GM19467 (cell line): ENCODE measurements around the gene NBPF11.
"Not testable (repeated sequence)": the region's sequence is repeated elsewhere in the genome, so short reads cannot be mapped to it uniquely, and the experiment has no call there.

Experiments used
- ATAC-seq: cut with Tn5 transposase; IDR thresholded peaks from one replicate; pipeline ENCODE4 v1.9.1; 2021; ENCODE audit warnings: mild to moderate bottlenecking, moderate library complexity; ENCODE audit not compliant: unreplicated experiment

NBPF11 gene

GRCh38 chr1:148151911-148152656 is at the start of gene NBPF11:
TSS of gene NBPF11 (minus strand) at chr1:148152281. CDS start at chr1:148127003, 25,278 bp downstream.
- peak; percentile 59 for ATAC-seq

GRCh38 chr1:148197396-148197795 is 45.3 kb upstream of the NBPF11 start:
- ATAC-seq: not testable (repeated sequence)

- ATAC-seq: not testable (repeated sequence)
Measured at GRCh38 chr1:148196949-148197348, 44.9 kb upstream of the NBPF11 start.

GRCh38 chr1:148195115-148195514 is 43.0 kb upstream of the NBPF11 start:
- not testable (repeated sequence) for ATAC-seq

- not testable (repeated sequence) for ATAC-seq
Measured at GRCh38 chr1:148188768-148189167, 36.7 kb upstream of the NBPF11 start.

- ATAC-seq: not testable (repeated sequence)
Measured at GRCh38 chr1:148178682-148179081, 26.6 kb upstream of the NBPF11 start.

GRCh38 chr1:148175414-148175813 is 23.3 kb upstream of the NBPF11 start:
- not testable (repeated sequence) for ATAC-seq

- ATAC-seq: not testable (repeated sequence)
Measured at GRCh38 chr1:148171995-148172394, 19.9 kb upstream of the NBPF11 start.

- ATAC-seq: no peak
Measured at GRCh38 chr1:148166558-148167492, 14.7 kb upstream of the NBPF11 start.

- ATAC-seq: no peak
Measured at GRCh38 chr1:148162363-148162762, 10.3 kb upstream of the NBPF11 start.

GRCh38 chr1:148161053-148161901 is 9.2 kb upstream of the NBPF11 start:
- ATAC-seq: no peak

GRCh38 chr1:148160343-148161052 is 8.4 kb upstream of the NBPF11 start:
- no peak for ATAC-seq

- ATAC-seq: no peak
Measured at GRCh38 chr1:148160048-148160342, 7.9 kb upstream of the NBPF11 start.

- ATAC-seq: no peak
Measured at GRCh38 chr1:148158341-148159003, 6.4 kb upstream of the NBPF11 start.

GRCh38 chr1:148157803-148158202 is 5.7 kb upstream of the NBPF11 start:
- ATAC-seq: not testable (repeated sequence)

GRCh38 chr1:148155494-148156275 is 3.6 kb upstream of the NBPF11 start:
- not testable (repeated sequence) for ATAC-seq

- not testable (repeated sequence) for ATAC-seq
Measured at GRCh38 chr1:148152795-148153194, 714 bp upstream of the NBPF11 start.

- ATAC-seq: not testable (repeated sequence)
Measured at GRCh38 chr1:148151371-148151819, 686 bp downstream of the NBPF11 start.

- not testable (repeated sequence) for ATAC-seq
Measured at GRCh38 chr1:148150945-148151344, 1.1 kb downstream of the NBPF11 start.
